Endothelial cell (in vitro differentiated cells): ENCODE measurements around the gene AIRE. TPM values are rescaled to one million over a fixed set of nuclear protein-coding genes. Genes with fewer than 3 reads are reported as not detected.

Source experiments
- DNase-seq: peaks from one replicate; pipeline ENCODE4 v3.0.0; 2021; ENCODE audit warnings: low spot score
- H3K27ac Mint-ChIP-seq: one replicate; pipeline ENCODE4 v1.8.0; 2021; ENCODE audit warnings: mixed read lengths, inconsistent platforms; ENCODE audit not compliant: unreplicated experiment
- H3K27me3 Mint-ChIP-seq: one replicate; pipeline ENCODE4 v1.8.0; 2021; ENCODE audit warnings: mild to moderate bottlenecking, moderate library complexity, mixed read lengths, inconsistent platforms; ENCODE audit not compliant: unreplicated experiment
- H3K36me3 Mint-ChIP-seq: one replicate; pipeline ENCODE4 v1.8.0; 2021; ENCODE audit warnings: mild to moderate bottlenecking, low read depth, mixed read lengths, inconsistent platforms; ENCODE audit not compliant: unreplicated experiment
- H3K4me1 Mint-ChIP-seq: one replicate; pipeline ENCODE4 v1.8.0; 2021; ENCODE audit warnings: mild to moderate bottlenecking, mixed read lengths, inconsistent platforms; ENCODE audit not compliant: unreplicated experiment
- H3K4me3 Mint-ChIP-seq: one replicate; pipeline ENCODE4 v1.8.0; 2021; ENCODE audit warnings: mild to moderate bottlenecking, mixed read lengths, inconsistent platforms; ENCODE audit not compliant: unreplicated experiment
- H3K9me3 Mint-ChIP-seq: one replicate; pipeline ENCODE4 v1.8.0; 2021; ENCODE audit warnings: mixed read lengths, inconsistent platforms; ENCODE audit not compliant: unreplicated experiment
- CTCF ChIP-seq: fragments of 200-600 bp; sonication (generic); IDR thresholded peaks from one replicate; pipeline ENCODE4 v1.5.0; 2021; ENCODE audit warnings: antibody characterized with exemption; ENCODE audit not compliant: unreplicated experiment
- total RNA-seq: library from RNA; stranded (reverse); fragmentation: NEBNext Ultra II Directional; extraction: Animal tissue kit (Norgen Biotek cat#: 25700); gene quantifications from one replicate; pipeline ENCODE4 v1.2.1, GENCODE V29; 2021; ENCODE audit not compliant: unreplicated experiment

Gene AIRE
- total RNA-seq, 1 donor from 2014 or later, result not detected

- Mint-ChIP-seq H3K4me3 (no peak overlapping the region), H3K27ac (no peak overlapping the region), H3K9me3 (no peaks in the 10 kb centered on the region), H3K36me3 (no peaks in the 10 kb centered on the region), H3K4me1 (no peaks in the 10 kb centered on the region), H3K27me3 (peaks cover 8% of the 10 kb centered on the region)
- no peak for DNase-seq
- no peak for TF ChIP-seq CTCF
These were observed 62.3 kb downstream of the AIRE start for GRCh38 chr21:44347911-44348451.

Other genes with a start within 250 kb of the AIRE start
- gene PWP2, start 178.5 kb upstream of the AIRE start, total RNA-seq, result 11.0 TPM
- gene GATD3, start 152.2 kb upstream of the AIRE start, total RNA-seq, result 41.3 TPM
- 1.2 TPM for gene ICOSLG, start 44.9 kb upstream of the AIRE start, total RNA-seq
- gene DNMT3L, start 24.0 kb upstream of the AIRE start, total RNA-seq, result not detected
- gene PFKL, start 14.2 kb downstream of the AIRE start, total RNA-seq, result 66.6 TPM
- gene CFAP410, start 53.5 kb downstream of the AIRE start, total RNA-seq, result 12.2 TPM
- gene TRPM2, start 67.7 kb downstream of the AIRE start, total RNA-seq, result 0.15 TPM
- 9.1 TPM for gene LRRC3, start 169.6 kb downstream of the AIRE start, total RNA-seq